ENCODE measurements around the gene MYH10. TPM values are rescaled to one million over a fixed set of nuclear protein-coding genes. Genes with fewer than 3 reads are reported as not detected.

Gene MYH10
- total and polyA plus RNA-seq, 4 donors: 9.1 to 79.1 (median 25.9) TPM

GRCh38 chr17:8514801-8515200 is 115.7 kb downstream of the MYH10 start (continued):
- TF ChIP-seq HNF4A (conservative IDR thresholded peaks at IDR 0.05): no peak

GRCh38 chr17:8506145-8506544 is 124.4 kb downstream of the MYH10 start:
- no peak overlapping the region for H3K9ac ChIP-seq (ENCODE audit: low read depth in 1 of 2, low read length in 2 of 2)
- DNase-seq (ENCODE audit: low spot score): no peak
- H3K27me3 ChIP-seq (ENCODE audit: control insufficient read depth in 4 of 4, insufficient read depth in 4 of 4, low read length in 3 of 4): no peaks in the 10 kb centered on the region
- H3K4me3 ChIP-seq (ENCODE audit: low read depth in 1 of 3, low read length in 3 of 3): no peak overlapping the region
- WGBS: 93% methylated on average over 14 of the region's 14 CpGs
- H3K9me3 ChIP-seq (ENCODE audit: control insufficient read depth in 4 of 4, low read length in 3 of 4): no peaks in the 10 kb centered on the region
- TF ChIP-seq RXRA (IDR thresholded peaks at IDR 0.05) (no peak), HNF4G (IDR thresholded peaks at IDR 0.05) (no peak), FOXA1 (IDR thresholded peaks at IDR 0.05) (no peak), CTCF (IDR thresholded peaks at IDR 0.05; ENCODE audit: low read depth, low read length, missing input control) (no peak), YY1 (IDR thresholded peaks at IDR 0.05) (no peak), JUND (IDR thresholded peaks at IDR 0.05) (no peak), NR2F2 (IDR thresholded peaks at IDR 0.05) (no peak), GABPA (IDR thresholded peaks at IDR 0.05 in 1 of 2, conservative IDR thresholded peaks at IDR 0.05 in 1 of 2) (no peak)
- TF ChIP-seq, protein P1, sequence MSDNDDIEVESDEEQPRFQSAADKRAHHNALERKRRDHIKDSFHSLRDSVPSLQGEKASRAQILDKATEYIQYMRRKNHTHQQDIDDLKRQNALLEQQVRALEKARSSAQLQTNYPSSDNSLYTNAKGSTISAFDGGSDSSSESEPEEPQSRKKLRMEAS (IDR thresholded peaks at IDR 0.05): no peak
- TF ChIP-seq, protein P2, sequence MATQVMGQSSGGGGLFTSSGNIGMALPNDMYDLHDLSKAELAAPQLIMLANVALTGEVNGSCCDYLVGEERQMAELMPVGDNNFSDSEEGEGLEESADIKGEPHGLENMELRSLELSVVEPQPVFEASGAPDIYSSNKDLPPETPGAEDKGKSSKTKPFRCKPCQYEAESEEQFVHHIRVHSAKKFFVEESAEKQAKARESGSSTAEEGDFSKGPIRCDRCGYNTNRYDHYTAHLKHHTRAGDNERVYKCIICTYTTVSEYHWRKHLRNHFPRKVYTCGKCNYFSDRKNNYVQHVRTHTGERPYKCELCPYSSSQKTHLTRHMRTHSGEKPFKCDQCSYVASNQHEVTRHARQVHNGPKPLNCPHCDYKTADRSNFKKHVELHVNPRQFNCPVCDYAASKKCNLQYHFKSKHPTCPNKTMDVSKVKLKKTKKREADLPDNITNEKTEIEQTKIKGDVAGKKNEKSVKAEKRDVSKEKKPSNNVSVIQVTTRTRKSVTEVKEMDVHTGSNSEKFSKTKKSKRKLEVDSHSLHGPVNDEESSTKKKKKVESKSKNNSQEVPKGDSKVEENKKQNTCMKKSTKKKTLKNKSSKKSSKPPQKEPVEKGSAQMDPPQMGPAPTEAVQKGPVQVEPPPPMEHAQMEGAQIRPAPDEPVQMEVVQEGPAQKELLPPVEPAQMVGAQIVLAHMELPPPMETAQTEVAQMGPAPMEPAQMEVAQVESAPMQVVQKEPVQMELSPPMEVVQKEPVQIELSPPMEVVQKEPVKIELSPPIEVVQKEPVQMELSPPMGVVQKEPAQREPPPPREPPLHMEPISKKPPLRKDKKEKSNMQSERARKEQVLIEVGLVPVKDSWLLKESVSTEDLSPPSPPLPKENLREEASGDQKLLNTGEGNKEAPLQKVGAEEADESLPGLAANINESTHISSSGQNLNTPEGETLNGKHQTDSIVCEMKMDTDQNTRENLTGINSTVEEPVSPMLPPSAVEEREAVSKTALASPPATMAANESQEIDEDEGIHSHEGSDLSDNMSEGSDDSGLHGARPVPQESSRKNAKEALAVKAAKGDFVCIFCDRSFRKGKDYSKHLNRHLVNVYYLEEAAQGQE (IDR thresholded peaks at IDR 0.05): no peak
- no peaks in the 10 kb centered on the region for H3K4me1 ChIP-seq (ENCODE audit: control insufficient read depth in 4 of 4, insufficient read depth in 4 of 4, low read length in 3 of 4)
- peaks cover 4 to 40% (median 18%) of the 10 kb centered on the region in 4 donors for H3K36me3 ChIP-seq (ENCODE audit: control insufficient read depth in 4 of 4, insufficient read depth in 3 of 4, low read depth in 1 of 4, low read length in 3 of 4)
- no peak overlapping the region for H3K27ac ChIP-seq (ENCODE audit: low read depth in 1 of 2, low read length in 2 of 2)

DNA sequence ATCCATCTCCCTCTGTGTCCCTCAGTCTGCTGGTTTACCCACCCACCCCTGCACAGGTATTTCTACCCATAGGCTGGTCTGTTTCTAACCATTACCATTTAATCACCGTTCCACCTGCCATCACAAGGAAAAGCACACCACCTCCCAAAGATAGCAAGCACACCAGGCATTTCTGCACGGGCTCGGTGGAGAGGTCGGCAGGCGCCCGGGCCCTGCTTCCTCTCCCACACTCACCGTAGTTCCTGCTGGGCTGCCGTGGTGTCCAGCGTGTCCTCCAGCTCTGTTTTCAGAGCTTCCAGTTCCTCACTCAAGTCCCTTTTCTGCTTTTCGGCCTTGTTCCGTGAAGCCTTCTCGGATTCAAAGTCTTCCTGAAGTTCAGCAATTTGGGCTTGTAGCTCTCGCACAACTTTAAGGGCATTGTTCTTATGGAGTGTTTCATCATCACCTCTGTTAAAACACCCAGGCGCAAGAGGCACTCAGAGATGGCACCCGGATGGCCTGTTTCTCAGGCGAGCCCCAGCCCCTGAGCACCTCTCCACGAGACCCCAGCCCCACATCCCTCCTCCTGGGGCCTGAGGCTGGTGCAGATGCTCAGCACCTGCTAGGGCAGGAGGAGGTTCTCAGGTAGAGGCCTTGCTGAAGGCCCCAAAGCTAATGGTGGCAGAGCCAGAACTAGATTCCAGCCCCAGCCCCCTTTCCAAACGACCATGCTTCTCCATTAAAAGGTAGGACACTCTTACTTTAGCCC is 125.9 kb downstream of the MYH10 start:
- WGBS: 97% methylated on average over 18 of the region's 18 CpGs
- Histone ChIP-seq H3K36me3 (ENCODE audit: control insufficient read depth in 4 of 4, insufficient read depth in 3 of 4, low read depth in 1 of 4, low read length in 3 of 4) (peaks cover 4 to 48% (median 27%) of the 10 kb centered on the region in 4 donors), H3K4me3 (ENCODE audit: low read depth in 1 of 3, low read length in 3 of 3) (no peak overlapping the region), H3K27ac (ENCODE audit: low read depth in 1 of 2, low read length in 2 of 2) (no peak overlapping the region), H3K4me1 (ENCODE audit: control insufficient read depth in 4 of 4, insufficient read depth in 4 of 4, low read length in 3 of 4) (no peaks in the 10 kb centered on the region), H3K27me3 (ENCODE audit: control insufficient read depth in 4 of 4, insufficient read depth in 4 of 4, low read length in 3 of 4) (no peaks in the 10 kb centered on the region), H3K9me3 (ENCODE audit: control insufficient read depth in 4 of 4, low read length in 3 of 4) (no peaks in the 10 kb centered on the region), H3K9ac (ENCODE audit: low read depth in 1 of 2, low read length in 2 of 2) (no peak overlapping the region)
- DNase-seq (ENCODE audit: low spot score): no peak
- TF ChIP-seq RXRA (IDR thresholded peaks at IDR 0.05): no peak
- no peak for TF ChIP-seq TAF1 (conservative IDR thresholded peaks at IDR 0.05)
- no peak for TF ChIP-seq FOXA2 (IDR thresholded peaks at IDR 0.05)
- no peak for TF ChIP-seq NR2F2 (IDR thresholded peaks at IDR 0.05)
- TF ChIP-seq EGR1 (IDR thresholded peaks at IDR 0.05; ENCODE audit: low read depth in 2 of 2): no peak
- no peak for TF ChIP-seq ATF3 (IDR thresholded peaks at IDR 0.05)
- no peak for TF ChIP-seq YY1 (IDR thresholded peaks at IDR 0.05)
- TF ChIP-seq HNF4G (IDR thresholded peaks at IDR 0.05): no peak
- TF ChIP-seq, protein P2 (IDR thresholded peaks at IDR 0.05): no peak
- TF ChIP-seq RAD21 (IDR thresholded peaks at IDR 0.05): no peak
- TF ChIP-seq, protein P1 (IDR thresholded peaks at IDR 0.05): no peak
- TF ChIP-seq CTCF (IDR thresholded peaks at IDR 0.05; ENCODE audit: low read depth, low read length, missing input control): no peak

Measured in liver (tissue), 9 donors.